Uterus (tissue), 4 donors: ENCODE measurements around the gene CHAC1. TPM values are rescaled to one million over a fixed set of nuclear protein-coding genes. Genes with fewer than 3 reads are reported as not detected.

ENCODE experiments used
- DNase-seq, 2 donors: peaks; one replicate each; pipeline ENCODE4 v3.0.0-alpha.2; 2019 to 2020
- H3K27ac ChIP-seq, 2 donors: fragments of 200-600 bp; sonication (generic); 1 replicate in 1 of 2; 2 replicates in 1 of 2; pipeline ENCODE4 v1.5.1; 2016 to 2018
- H3K27me3 ChIP-seq, 2 donors: fragments of 200-600 bp; sonication (generic); one replicate each; pipeline ENCODE4 v1.5.1; 2018 to 2019; ENCODE audit warnings: control low read depth in 1 of 2
- H3K36me3 ChIP-seq, 2 donors: fragments of 200-600 bp; sonication (generic); one replicate each; pipeline ENCODE4 v1.5.1; 2019; ENCODE audit warnings: control low read depth in 1 of 2
- H3K4me1 ChIP-seq, 2 donors: fragments of 200-600 bp; sonication (generic); one replicate each; pipeline ENCODE4 v1.5.1; 2018 to 2019; ENCODE audit warnings: control low read depth in 1 of 2
- H3K4me3 ChIP-seq, 2 donors: fragments of 200-600 bp; sonication (generic); 1 replicate in 1 of 2; 2 replicates in 1 of 2; pipeline ENCODE4 v1.5.1; 2018 to 2019; ENCODE audit warnings: mild to moderate bottlenecking in 1 of 2
- H3K9me3 ChIP-seq, 2 donors: fragments of 200-600 bp; sonication (generic); one replicate each; pipeline ENCODE4 v1.5.1; 2019; ENCODE audit warnings: control low read depth in 1 of 2
- POLR2A ChIP-seq, 2 donors: fragments of 450-650 bp; IDR thresholded peaks; one replicate each; pipeline ENCODE4 v1.6.1; 2016; ENCODE audit warnings: antibody characterized with exemption in 2 of 2, mild to moderate bottlenecking in 1 of 2, moderate library complexity in 1 of 2
- intact Hi-C: fragments of 100-400 bp; cut with DNase I; formaldehyde crosslinking; loops from one replicate; pipeline ENCODE4 v1.15.1; 2023; ENCODE audit warnings: low total_unique reads
- total RNA-seq, 4 donors: library from RNA; depleted of rRNA in 3 of 4; stranded (reverse); fragments of >200 nt in 3 of 4; gene quantifications; one replicate each; pipeline versions ENCODE4 v1.1.0 to v1.2.4, GENCODE V29; 2014 to 2023
- TF ChIP-seq, protein P1 (sequence below), 4 experiments: fragments of 200-600 bp in 2 of 4; fragments of 450-650 bp in 2 of 4; sonication (generic) in 2 of 4; IDR thresholded peaks; one replicate each; pipeline ENCODE4 v1.5.1; 2016 to 2019; ENCODE audit warnings: antibody characterized with exemption in 4 of 4, mild to moderate bottlenecking in 2 of 4, moderate library complexity in 1 of 4
- donor health status: DM: yes; HTN: yes; CAD: no.

CHAC1 gene
- total RNA-seq, 4 donors from 2014 or later, result 0.35 to 1.8 (median 1.4) TPM; not detected in 1

DNA sequence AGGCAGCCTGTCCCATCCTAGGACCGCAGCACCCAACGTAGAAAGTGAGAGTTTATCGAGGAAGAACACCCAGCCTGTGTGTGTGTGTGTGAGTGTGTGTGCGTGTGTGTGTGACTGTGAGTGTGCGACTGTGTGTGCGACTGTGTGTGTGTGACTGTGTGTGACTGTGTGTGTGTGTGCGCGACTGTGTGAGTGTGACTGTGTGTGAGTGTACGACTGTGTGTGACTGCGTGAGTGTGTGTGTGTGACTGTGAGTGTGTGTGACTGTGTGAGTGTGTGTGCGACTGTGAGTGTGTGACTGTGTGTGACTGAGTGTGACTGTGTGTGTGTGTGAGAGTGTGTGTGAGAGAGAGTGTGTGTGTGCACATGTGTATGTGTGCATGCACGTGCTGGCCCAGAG, 39.3 kb upstream of the CHAC1 start:
- H3K4me3 ChIP-seq, result no peak overlapping the region
- no peaks in the 10 kb centered on the region for H3K4me1 ChIP-seq
- no peak for DNase-seq
- no peaks in the 10 kb centered on the region for H3K27me3 ChIP-seq
- H3K27ac ChIP-seq, result no peak overlapping the region
- TF ChIP-seq POLR2A (IDR thresholded peaks at IDR 0.05), result no peak
- TF ChIP-seq, protein P1, sequence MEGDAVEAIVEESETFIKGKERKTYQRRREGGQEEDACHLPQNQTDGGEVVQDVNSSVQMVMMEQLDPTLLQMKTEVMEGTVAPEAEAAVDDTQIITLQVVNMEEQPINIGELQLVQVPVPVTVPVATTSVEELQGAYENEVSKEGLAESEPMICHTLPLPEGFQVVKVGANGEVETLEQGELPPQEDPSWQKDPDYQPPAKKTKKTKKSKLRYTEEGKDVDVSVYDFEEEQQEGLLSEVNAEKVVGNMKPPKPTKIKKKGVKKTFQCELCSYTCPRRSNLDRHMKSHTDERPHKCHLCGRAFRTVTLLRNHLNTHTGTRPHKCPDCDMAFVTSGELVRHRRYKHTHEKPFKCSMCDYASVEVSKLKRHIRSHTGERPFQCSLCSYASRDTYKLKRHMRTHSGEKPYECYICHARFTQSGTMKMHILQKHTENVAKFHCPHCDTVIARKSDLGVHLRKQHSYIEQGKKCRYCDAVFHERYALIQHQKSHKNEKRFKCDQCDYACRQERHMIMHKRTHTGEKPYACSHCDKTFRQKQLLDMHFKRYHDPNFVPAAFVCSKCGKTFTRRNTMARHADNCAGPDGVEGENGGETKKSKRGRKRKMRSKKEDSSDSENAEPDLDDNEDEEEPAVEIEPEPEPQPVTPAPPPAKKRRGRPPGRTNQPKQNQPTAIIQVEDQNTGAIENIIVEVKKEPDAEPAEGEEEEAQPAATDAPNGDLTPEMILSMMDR (IDR thresholded peaks at IDR 0.05), result no peak
- intact Hi-C loops, result no loop called here
- H3K9me3 ChIP-seq, result no peaks in the 10 kb centered on the region
- no peaks in the 10 kb centered on the region for H3K36me3 ChIP-seq

GRCh38 chr15:40914486-40914885, 38.8 kb upstream of the CHAC1 start:
- Histone ChIP-seq H3K4me3 (no peak overlapping the region), H3K27ac (peak overlapping the region in 1 of 2 donors; percentile 8), H3K27me3 (no peaks in the 10 kb centered on the region), H3K36me3 (no peaks in the 10 kb centered on the region), H3K9me3 (no peaks in the 10 kb centered on the region), H3K4me1 (no peaks in the 10 kb centered on the region)
- no peak for TF ChIP-seq POLR2A (IDR thresholded peaks at IDR 0.05)
- TF ChIP-seq, protein P1 (IDR thresholded peaks at IDR 0.05), result no peak
- no peak for DNase-seq
- intact Hi-C loops, result no loop called here

GRCh38 chr15:40915116-40915661, 38.1 kb upstream of the CHAC1 start:
- Histone ChIP-seq H3K4me3 (no peak overlapping the region), H3K4me1 (no peaks in the 10 kb centered on the region), H3K27me3 (no peaks in the 10 kb centered on the region), H3K36me3 (no peaks in the 10 kb centered on the region), H3K27ac (peak overlapping the region in 1 of 2 donors; percentile 43), H3K9me3 (no peaks in the 10 kb centered on the region)
- intact Hi-C loops, result no loop called here
- no peak for DNase-seq
- TF ChIP-seq, protein P1 (IDR thresholded peaks at IDR 0.05), result no peak
- TF ChIP-seq POLR2A (IDR thresholded peaks at IDR 0.05), result no peak

DNA sequence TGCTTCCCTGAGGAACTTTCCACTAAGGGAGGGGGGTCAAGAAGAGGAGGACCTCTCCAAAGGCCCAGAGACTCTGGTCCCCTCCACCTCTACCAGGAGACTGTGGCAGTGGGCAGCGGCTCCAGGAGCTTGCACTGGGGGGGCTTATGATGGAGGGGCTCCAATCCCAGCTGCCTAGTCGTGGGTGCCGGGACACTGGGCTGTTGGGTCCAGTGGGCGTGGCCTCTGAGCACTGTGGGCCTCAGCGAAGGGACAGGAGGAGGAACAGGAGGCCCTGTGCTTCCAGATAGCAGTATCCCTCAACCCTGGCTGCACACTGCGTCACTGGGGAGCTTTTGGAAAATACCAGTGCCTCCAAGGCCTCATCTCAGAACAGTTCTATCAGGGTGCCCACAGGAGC, 37.6 kb upstream of the CHAC1 start:
- no peak for DNase-seq
- Histone ChIP-seq H3K9me3 (no peaks in the 10 kb centered on the region), H3K4me1 (no peaks in the 10 kb centered on the region), H3K36me3 (no peaks in the 10 kb centered on the region), H3K27me3 (no peaks in the 10 kb centered on the region), H3K27ac (peak overlapping the region in 1 of 2 donors; percentile 43), H3K4me3 (no peak overlapping the region)
- intact Hi-C loops, result no loop called here
- TF ChIP-seq, protein P1 (IDR thresholded peaks at IDR 0.05), result no peak
- TF ChIP-seq POLR2A (IDR thresholded peaks at IDR 0.05), result no peak

DNA sequence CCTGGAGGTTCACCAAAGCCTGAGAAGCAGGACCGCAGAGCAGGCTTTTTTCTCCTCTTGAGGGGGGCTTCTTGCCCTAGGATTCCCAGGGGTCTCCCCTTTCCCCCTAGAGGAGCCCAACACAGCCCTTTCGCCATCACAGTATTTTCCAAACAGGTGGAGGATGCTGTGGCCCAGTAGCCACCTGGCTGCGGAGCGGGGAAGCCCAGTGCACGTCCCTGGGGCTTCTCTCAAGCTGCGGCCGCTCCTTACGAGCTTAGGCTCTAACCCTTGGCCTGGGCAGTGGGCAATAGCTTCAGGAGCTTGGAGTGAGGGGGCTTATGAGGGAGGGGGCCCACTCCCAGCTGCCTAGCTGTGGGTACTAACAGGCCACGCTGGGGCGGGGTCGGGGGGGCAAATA, 35.7 kb upstream of the CHAC1 start:
- Histone ChIP-seq H3K27me3 (no peaks in the 10 kb centered on the region), H3K4me3 (no peak overlapping the region), H3K4me1 (no peaks in the 10 kb centered on the region), H3K36me3 (no peaks in the 10 kb centered on the region), H3K27ac (peak overlapping the region; percentile 1 to 20), H3K9me3 (no peaks in the 10 kb centered on the region)
- intact Hi-C loops, result no loop called here
- no peak for TF ChIP-seq POLR2A (IDR thresholded peaks at IDR 0.05)
- TF ChIP-seq, protein P1 (IDR thresholded peaks at IDR 0.05), result no peak
- DNase-seq, result no peak
